ENCODE results near the gene KIAA1958. TPM values are rescaled to one million over a fixed set of nuclear protein-coding genes. Genes with fewer than 3 reads are reported as not detected.

The KIAA1958 gene
- polyA plus RNA-seq, 3 donors: 1.9 to 4.2 (median 1.9) TPM

GRCh38 chr9:112541685-112542084, 55.1 kb downstream of the KIAA1958 start:
- H3K27ac ChIP-seq (ENCODE audit: low read depth in 1 of 2, low read length in 2 of 2): no peak overlapping the region
- no peak overlapping the region for H3K4me3 Mint-ChIP-seq
- 88% methylated on average over 3 of the region's 7 CpGs for WGBS (ENCODE audit: insufficient coverage)
- H3K79me2 ChIP-seq (ENCODE audit: insufficient read depth, low read length): peaks cover 5% of the 10 kb centered on the region
- H3K9me3 ChIP-seq (replicated peaks in 1 of 2; ENCODE audit: control insufficient read depth in 1 of 2, insufficient read depth in 1 of 2, low read length in 2 of 2): no peaks in the 10 kb centered on the region
- peaks cover 12% of the 10 kb centered on the region for H3K4me1 Mint-ChIP-seq
- H3K4me1 ChIP-seq (ENCODE audit: control insufficient read depth in 1 of 2, insufficient read depth in 2 of 2, low read length in 2 of 2): no peaks in the 10 kb centered on the region
- no peak for DNase-seq
- peaks cover 0 to 5% (median 0%) of the 10 kb centered on the region in 7 donors for H3K9me3 Mint-ChIP-seq
- H3K27ac Mint-ChIP-seq: peak overlapping the region in 1 of 7 donors; percentile 21
- H3K27me3 ChIP-seq (ENCODE audit: control insufficient read depth in 2 of 2, insufficient read depth in 2 of 2, low read length in 2 of 2): no peaks in the 10 kb centered on the region
- intact Hi-C loops (cut with micrococcal nuclease): no loop called here
- H3K27me3 Mint-ChIP-seq (ENCODE audit: low read depth in 3 of 3): peaks cover 0 to 2% (median 2%) of the 10 kb centered on the region in 3 donors
- H3K4me3 ChIP-seq (replicated peaks in 1 of 3; ENCODE audit: low read depth in 2 of 3, low read length in 3 of 3): no peak overlapping the region
- no peak overlapping the region for H3K9ac ChIP-seq (ENCODE audit: insufficient read depth, low read length, poor library complexity, severe bottlenecking)
- no peaks in the 10 kb centered on the region for H4K20me1 ChIP-seq (ENCODE audit: insufficient read depth, low read length)
- H3K4me2 ChIP-seq (replicated peaks; ENCODE audit: extremely low read depth, low read length, poor library complexity, severe bottlenecking): no peak overlapping the region
- H2AFZ ChIP-seq (ENCODE audit: insufficient read depth, low read depth, low read length, poor library complexity, severe bottlenecking): no peak overlapping the region
- no peaks in the 10 kb centered on the region for H3K36me3 ChIP-seq (replicated peaks in 1 of 2; ENCODE audit: control insufficient read depth in 1 of 2, insufficient read depth in 2 of 2, low read length in 2 of 2)
- TF ChIP-seq, protein P1, sequence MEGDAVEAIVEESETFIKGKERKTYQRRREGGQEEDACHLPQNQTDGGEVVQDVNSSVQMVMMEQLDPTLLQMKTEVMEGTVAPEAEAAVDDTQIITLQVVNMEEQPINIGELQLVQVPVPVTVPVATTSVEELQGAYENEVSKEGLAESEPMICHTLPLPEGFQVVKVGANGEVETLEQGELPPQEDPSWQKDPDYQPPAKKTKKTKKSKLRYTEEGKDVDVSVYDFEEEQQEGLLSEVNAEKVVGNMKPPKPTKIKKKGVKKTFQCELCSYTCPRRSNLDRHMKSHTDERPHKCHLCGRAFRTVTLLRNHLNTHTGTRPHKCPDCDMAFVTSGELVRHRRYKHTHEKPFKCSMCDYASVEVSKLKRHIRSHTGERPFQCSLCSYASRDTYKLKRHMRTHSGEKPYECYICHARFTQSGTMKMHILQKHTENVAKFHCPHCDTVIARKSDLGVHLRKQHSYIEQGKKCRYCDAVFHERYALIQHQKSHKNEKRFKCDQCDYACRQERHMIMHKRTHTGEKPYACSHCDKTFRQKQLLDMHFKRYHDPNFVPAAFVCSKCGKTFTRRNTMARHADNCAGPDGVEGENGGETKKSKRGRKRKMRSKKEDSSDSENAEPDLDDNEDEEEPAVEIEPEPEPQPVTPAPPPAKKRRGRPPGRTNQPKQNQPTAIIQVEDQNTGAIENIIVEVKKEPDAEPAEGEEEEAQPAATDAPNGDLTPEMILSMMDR (IDR thresholded peaks at IDR 0.05): no peak
- peaks cover 1 to 4% of the 10 kb centered on the region in 2 donors for H3K36me3 Mint-ChIP-seq

DNA sequence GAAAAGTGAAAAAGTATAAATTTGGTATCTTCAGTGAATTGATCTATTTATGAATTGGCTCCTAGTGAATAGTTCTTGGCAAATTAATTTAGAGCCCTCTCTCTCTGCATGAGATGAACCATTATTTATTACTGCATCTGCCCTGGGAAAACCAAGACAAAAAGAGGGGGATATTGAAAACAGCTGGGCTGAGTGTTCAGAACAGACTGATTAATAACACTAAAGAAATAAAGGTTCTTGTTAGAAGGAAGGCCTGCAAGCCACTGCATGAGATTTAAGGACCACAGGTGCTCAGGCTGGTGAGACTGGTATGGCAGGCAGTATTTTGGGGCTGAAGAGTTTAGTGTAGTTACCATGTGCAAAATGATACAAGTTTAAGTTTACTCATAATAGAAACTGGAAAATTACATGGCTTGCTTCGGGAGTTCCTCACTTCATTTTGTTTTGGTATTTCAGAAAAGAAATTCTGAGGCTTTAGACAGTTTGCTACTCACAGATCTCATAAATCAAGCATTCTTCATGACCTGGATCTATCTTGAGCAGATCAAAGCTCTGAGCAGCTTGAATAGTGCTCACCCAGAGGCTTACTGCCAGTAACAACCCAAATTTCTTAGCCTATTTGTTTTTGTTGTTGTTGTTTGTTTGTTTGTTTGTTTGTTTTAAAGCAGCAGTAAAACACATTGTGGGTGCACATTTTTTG, 56.1 kb downstream of the KIAA1958 start:
- no peak overlapping the region for H3K4me3 Mint-ChIP-seq
- H4K20me1 ChIP-seq (ENCODE audit: insufficient read depth, low read length): no peaks in the 10 kb centered on the region
- H3K27me3 Mint-ChIP-seq (ENCODE audit: low read depth in 3 of 3): peaks cover 0 to 2% (median 2%) of the 10 kb centered on the region in 3 donors
- H3K4me2 ChIP-seq (replicated peaks; ENCODE audit: extremely low read depth, low read length, poor library complexity, severe bottlenecking): no peak overlapping the region
- H3K27ac ChIP-seq (ENCODE audit: low read depth in 1 of 2, low read length in 2 of 2): no peak overlapping the region
- peaks cover 5% of the 10 kb centered on the region for H3K79me2 ChIP-seq (ENCODE audit: insufficient read depth, low read length)
- no peaks in the 10 kb centered on the region for H3K36me3 Mint-ChIP-seq
- H3K27me3 ChIP-seq (ENCODE audit: control insufficient read depth in 2 of 2, insufficient read depth in 2 of 2, low read length in 2 of 2): no peaks in the 10 kb centered on the region
- no peak overlapping the region for H3K27ac Mint-ChIP-seq
- H3K4me1 ChIP-seq (ENCODE audit: control insufficient read depth in 1 of 2, insufficient read depth in 2 of 2, low read length in 2 of 2): no peaks in the 10 kb centered on the region
- intact Hi-C loops (cut with micrococcal nuclease): no loop called here
- TF ChIP-seq, protein P1 (IDR thresholded peaks at IDR 0.05): no peak
- WGBS (ENCODE audit: insufficient coverage): no CpG with 5 or more reads among the region's 1 CpG
- H2AFZ ChIP-seq (ENCODE audit: insufficient read depth, low read depth, low read length, poor library complexity, severe bottlenecking): no peak overlapping the region
- H3K4me1 Mint-ChIP-seq: peaks cover 13% of the 10 kb centered on the region
- no peak for DNase-seq
- H3K4me3 ChIP-seq (replicated peaks in 1 of 3; ENCODE audit: low read depth in 2 of 3, low read length in 3 of 3): no peak overlapping the region
- H3K9me3 Mint-ChIP-seq: peaks cover 0 to 2% (median 0%) of the 10 kb centered on the region in 7 donors
- H3K9me3 ChIP-seq (replicated peaks in 1 of 2; ENCODE audit: control insufficient read depth in 1 of 2, insufficient read depth in 1 of 2, low read length in 2 of 2): no peaks in the 10 kb centered on the region
- no peak overlapping the region for H3K9ac ChIP-seq (ENCODE audit: insufficient read depth, low read length, poor library complexity, severe bottlenecking)
- no peaks in the 10 kb centered on the region for H3K36me3 ChIP-seq (replicated peaks in 1 of 2; ENCODE audit: control insufficient read depth in 1 of 2, insufficient read depth in 2 of 2, low read length in 2 of 2)

Measured in CD14-positive monocyte (primary cell).